DOHH2 (cell line): Measurements from ENCODE around the gene PPP1R13B.

Source experiments
- CTCF ChIP-seq: fragments of 200-600 bp; sonication (generic); IDR thresholded peaks from one replicate; pipeline ENCODE4 v1.5.1; 2014; ENCODE audit warnings: antibody characterized with exemption, mild to moderate bottlenecking, low read depth, low read length; ENCODE audit not compliant: poor library complexity, severe bottlenecking
- EZH2phosphoT487 ChIP-seq: fragments of 200-600 bp; sonication (generic); IDR thresholded peaks from 2 replicates; pipeline ENCODE4 v1.6.1; 2017; ENCODE audit warnings: borderline replicate concordance, mild to moderate bottlenecking, antibody characterized with exemption, low read length, moderate library complexity, mixed read lengths

- TF ChIP-seq CTCF (no peak), EZH2phosphoT487 (no peak)
Measured at GRCh38 chr14:103721334-103722120, 125.8 kb downstream of the PPP1R13B start.
